Dermis blood vessel endothelial cell (primary cell): ENCODE results near the gene MYO7B. TPM values are rescaled to one million over a fixed set of nuclear protein-coding genes. Genes with fewer than 3 reads are reported as not detected.

ENCODE experiments used
- DNase-seq: peaks from one replicate; pipeline ENCODE4 v3.0.0; 2010
- total RNA-seq: library from RNA; depleted of rRNA; stranded (reverse); fragments of >200 nt; gene quantifications from 2 replicates; pipeline ENCODE4 v1.2.3, GENCODE V29; 2014

MYO7B gene
- total RNA-seq, 1 donor from 2014 or later: not detected

- DNase-seq: no peak
These were observed 75.8 kb downstream of the MYO7B start for GRCh38 chr2:127611076-127611925.

- no peak for DNase-seq
These were observed 76.8 kb downstream of the MYO7B start for GRCh38 chr2:127612111-127612822.

DNA sequence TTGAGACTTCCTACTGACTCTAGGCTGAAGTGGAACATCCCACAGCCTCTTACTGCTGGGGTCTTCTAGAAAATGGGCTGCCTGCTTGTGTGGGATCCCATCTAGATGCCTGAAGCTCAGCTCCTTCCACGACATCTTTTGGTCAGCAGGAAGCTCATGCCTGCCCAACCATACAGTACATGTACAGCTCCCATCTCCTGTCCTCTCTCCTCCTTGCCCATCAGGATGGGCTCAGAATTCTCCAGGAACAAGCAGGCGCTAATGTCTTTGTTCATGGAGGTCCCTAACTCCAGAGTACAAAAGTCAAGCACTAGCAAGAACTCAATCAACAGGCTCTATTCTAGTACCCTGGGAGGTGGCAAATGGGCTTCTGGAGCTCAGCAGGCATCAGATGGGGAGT is 78.8 kb downstream of the MYO7B start:
- no peak for DNase-seq

DNA sequence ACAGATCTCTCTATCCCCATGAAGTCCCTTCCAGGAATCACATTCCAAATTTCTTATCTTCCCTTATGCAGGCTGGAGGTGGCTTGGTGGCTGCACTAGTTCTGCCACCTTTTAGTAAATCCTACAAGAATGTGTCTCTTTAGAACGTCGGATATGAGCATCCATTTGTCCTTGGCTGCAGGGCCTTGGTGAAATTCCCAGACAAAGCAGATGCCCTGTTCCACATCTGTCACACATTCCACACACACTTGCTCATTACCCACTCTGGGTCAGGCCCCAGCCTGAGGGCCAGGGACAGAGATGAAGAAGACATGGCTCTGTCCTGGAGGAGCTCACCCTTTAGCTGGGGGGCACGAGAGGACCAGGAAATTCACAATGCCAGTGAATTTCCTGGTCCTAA is 79.2 kb downstream of the MYO7B start:
- DNase-seq: no peak

- DNase-seq: no peak
These were observed 80.2 kb downstream of the MYO7B start for GRCh38 chr2:127615511-127616166.

DNA sequence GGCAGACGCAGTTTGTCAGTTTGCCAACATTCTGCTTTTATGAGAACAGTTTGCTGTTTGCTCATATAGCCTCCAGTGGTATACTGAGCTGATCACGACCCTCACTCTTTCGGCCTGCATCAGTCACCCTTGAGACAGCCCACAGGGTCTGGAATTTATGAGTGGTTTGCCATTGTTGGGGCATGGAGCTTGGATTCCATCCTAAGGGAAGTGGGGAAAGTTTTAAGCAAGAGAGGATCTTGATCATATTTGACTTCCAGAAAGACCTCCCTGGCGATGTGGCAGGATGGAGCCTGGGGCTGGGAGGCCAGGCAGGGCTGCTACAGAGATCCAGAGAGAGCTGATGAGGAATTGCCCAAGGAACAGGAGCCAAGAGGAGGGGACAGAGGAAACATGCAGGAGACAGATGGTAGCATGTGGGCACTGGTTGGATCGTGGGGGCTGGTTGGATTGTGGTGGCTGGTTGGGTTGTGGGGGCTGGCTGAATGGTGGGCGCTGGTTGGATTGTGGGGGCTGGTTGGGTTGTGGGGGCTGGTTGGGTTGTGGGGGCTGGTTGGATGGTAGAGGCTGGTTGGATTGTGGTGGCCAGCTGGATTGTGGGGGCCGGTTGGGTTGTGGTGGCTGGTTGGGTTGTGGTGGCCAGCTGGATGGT is 83.2 kb downstream of the MYO7B start:
- DNase-seq: no peak

DNA sequence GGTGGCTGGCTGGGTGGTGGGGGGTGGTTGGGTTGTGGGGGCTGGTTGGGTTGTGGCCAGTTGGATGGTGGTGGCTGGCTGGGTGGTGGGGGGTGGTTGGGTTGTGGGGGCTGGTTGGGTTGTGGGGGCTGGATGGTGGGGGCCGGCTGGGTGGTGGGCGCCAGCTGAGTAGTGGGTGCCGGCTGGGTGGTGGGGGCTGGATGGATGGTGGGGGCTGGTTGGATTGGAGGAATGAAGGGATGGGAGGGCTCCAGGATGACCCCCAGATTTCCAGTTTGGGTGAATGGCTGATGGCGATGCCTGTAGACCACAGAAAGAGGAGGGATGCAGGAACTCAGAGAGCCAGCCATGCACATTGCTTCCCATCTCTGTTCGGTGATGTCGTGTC is 83.7 kb downstream of the MYO7B start:
- DNase-seq: no peak

DNA sequence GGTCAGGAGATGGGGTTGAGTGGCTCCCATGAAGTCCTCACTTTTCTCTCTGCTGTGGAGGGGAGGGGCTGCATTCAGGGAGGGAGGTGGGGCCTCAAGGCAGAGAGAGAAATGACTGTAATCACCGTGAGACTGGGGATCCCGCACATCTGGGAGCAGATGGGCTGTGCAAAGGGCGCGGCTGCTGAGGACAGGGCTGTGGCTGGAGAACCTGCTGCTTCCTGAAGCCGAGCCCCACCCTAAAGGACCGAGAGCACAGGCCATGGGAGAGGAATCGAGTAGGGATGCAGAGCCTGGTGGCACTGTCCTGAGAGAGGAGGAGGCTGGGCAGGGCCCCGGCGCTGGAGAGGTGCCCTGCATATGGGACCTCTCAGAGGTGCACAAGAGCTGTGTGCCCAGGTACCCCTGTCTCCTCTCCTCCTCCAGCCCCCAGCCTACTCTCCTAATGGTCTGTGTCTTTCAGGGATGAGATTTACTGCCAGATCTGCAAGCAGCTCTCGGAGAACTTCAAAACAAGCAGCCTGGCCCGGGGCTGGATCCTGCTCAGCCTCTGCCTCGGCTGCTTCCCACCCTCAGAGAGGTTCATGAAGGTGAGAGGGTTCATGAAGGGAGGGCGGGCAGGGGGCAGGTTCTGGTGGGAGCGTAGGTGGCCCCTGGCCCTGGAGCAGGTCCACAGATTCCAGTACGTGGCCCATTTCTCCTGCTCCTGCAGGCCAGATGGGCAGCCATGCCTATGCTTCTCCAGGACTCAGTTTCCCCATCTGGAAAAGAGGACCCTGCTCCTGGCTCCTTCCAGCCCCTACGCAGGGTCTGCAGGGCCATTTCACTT is 84.6 kb downstream of the MYO7B start:
- no peak for DNase-seq

DNA sequence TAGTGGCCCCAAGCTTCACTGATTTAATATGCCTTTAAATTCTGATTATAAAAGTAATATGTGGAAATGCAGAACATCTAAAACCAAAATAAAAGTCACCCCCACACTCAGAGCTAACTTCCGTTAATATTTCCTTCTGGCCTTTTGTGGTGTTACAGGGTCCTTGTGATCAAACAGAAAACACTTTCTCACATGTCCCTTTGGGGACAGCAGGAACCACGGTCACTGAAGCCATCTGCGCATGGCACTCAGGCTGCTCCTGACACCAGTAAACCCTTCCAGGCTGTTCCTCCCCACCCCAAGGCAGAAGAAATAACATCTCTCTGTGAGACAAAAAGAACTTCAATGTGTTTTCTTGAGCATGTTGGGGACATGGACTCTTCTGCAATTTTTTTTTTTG is 85.4 kb downstream of the MYO7B start:
- no peak for DNase-seq

- no peak for DNase-seq
These were observed 86.5 kb downstream of the MYO7B start for GRCh38 chr2:127621981-127622431.

DNA sequence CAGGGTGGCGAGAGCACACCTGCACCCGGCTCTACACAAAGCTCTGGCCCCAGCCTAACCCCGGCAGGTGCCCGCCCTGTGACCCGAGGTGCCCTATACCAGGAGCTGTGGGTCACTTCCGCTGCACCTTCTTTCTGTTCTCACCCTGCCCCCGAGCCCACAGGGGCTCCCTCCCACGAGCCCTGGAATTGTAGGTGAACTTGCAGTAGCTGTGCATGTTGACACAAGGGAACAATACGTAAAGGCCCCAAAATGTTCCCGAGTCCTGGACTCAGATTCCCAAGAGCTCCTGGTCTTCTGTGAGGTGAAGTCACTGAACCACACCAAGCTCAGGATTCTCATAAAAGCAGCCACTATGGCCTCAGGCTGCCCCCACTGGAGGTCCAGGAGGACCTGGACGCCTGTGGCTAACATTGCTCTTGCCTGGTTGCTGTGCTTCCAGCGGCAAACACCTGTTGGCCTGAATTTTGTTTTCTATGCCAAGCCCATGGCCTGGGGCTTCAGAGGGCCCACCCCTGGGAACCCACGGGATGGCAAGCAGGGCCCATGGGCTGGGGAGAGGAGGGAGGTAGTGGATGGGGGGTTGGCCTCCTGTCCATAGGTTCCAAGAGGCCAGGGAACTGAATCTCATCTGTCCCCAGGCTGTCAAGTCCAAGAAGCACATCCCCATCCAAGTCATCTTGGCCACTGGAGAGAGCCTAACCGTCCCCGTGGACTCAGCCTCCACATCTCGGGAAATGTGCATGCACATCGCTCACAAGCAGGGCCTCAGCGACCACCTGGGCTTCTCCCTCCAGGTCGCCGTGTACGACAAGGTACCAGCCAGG is 87.3 kb downstream of the MYO7B start:
- no peak for DNase-seq

GRCh38 chr2:127623388-127624319 is 88.2 kb downstream of the MYO7B start:
- DNase-seq: no peak

DNA sequence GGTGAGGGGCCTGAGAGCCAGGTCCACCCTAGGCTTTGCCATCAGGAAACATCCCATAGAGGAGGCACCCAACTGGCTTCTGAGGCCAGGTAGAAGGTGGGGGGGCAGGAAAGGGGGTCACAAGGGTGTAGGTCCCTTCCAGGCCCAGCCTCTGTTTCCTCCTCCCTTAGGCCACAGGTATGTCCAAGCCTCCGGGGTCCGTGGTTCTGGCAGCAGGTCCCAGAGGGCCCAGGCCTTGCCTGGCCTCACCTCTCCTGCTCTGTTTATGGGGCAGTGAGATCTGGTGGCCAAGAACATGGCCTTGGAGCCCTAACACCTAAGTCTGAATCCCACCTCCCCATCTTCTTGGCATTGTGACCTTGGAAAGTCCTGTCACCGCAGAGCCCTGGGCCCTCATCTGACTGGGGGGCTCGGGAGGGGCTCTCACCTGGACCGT is 88.9 kb downstream of the MYO7B start:
- DNase-seq: no peak

DNA sequence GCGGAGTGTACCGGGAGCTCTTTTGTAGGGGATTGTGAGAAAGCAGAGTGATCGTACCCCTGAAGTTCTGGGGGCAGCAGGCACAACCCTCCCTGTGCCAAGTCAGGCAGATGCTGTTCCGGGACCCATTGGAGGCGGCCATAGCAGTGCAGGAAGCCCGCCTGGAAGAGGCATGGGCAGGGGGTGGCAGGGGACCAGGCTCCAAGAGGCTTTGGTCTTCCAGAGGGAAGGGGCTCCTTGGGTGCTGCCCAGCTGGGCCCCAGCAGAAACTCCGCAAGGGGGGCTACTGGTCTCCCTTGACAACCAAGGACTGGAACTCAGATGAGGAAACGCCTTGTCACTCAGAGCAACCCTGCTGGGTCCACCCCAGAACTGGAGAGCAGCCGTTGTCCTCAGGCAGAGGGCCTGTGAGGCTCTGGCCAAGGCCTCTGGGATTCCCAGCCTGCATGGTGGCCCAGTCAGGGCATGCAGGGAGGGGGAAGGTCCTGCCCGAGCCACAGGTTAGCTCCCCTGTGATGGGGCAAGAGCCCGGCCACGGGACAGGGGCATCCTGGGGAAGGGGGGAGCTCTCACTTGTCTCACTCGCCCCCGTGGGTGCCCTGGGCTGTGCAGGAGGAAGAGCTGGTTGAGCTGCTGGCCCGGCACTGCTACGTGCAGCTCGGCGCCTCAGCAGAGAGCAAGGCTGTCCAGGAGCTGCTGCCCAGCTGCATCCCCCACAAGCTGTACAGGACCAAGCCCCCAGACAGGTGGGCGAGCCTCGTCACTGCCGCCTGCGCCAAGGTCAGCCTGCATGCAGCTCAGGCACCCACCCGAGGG is 89.5 kb downstream of the MYO7B start:
- no peak for DNase-seq

DNA sequence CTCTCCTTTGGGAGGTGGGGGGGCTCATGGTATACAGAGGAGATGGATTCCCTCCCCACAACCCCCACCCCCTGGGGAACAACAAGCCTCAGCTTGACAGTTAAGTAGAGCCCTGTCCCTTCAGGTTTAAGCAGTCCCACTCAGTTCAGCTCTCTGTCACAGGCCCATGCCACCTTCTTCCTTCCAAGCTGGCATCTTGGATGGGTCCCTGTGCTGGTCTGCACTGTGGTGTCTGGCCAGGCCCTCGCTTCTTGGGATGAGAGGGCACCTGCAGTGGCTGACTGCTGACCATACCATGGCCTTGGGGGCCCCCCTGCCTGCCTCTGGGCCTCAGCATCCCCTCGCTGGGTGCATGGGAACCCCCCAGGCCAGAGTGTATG is 90.1 kb downstream of the MYO7B start:
- DNase-seq: no peak

GRCh38 chr2:127626175-127626574 is 90.7 kb downstream of the MYO7B start:
- DNase-seq: no peak

- DNase-seq: no peak
These were observed 91.6 kb downstream of the MYO7B start for GRCh38 chr2:127626917-127627739.
